SJSA1 (cell line): ENCODE measurements around the gene REV3L. TPM values are rescaled to one million over a fixed set of nuclear protein-coding genes. Genes with fewer than 3 reads are reported as not detected.

ENCODE experiments used
- DNase-seq, 2 experiments: peaks; one replicate each; pipeline ENCODE4 v3.0.0-alpha.2; 2015 to 2020; ENCODE audit warnings: low spot score in 2 of 2, low read depth in 1 of 2
- H3K27ac ChIP-seq: fragments of 250-450 bp; sonication (Bioruptor Pico); 2 replicates; pipeline ENCODE4 v1.5.1; 2020; ENCODE audit warnings: mild to moderate bottlenecking, moderate library complexity
- H3K27me3 ChIP-seq: fragments of 250-450 bp; sonication (Bioruptor Pico); replicated peaks from 2 replicates; pipeline ENCODE4 v1.5.1; 2020; ENCODE audit warnings: mild to moderate bottlenecking, moderate library complexity
- H3K36me3 ChIP-seq: fragments of 250-450 bp; sonication (Bioruptor Pico); 2 replicates; pipeline ENCODE4 v1.5.1; 2020; ENCODE audit warnings: mild to moderate bottlenecking
- H3K4me1 ChIP-seq: fragments of 250-450 bp; sonication (Bioruptor Pico); replicated peaks from 2 replicates; pipeline ENCODE4 v1.6.1; 2021; ENCODE audit warnings: mild to moderate bottlenecking
- H3K4me3 ChIP-seq: fragments of 250-450 bp; sonication (Bioruptor Pico); 2 replicates; pipeline ENCODE4 v1.5.1; 2020; ENCODE audit warnings: mild to moderate bottlenecking
- H3K9me3 ChIP-seq: fragments of 250-450 bp; sonication (Bioruptor Pico); replicated peaks from 2 replicates; pipeline ENCODE4 v1.5.1; 2020; ENCODE audit warnings: mild to moderate bottlenecking
- total RNA-seq: library from RNA; depleted of rRNA; stranded (reverse); fragments of >200 nt; shearing (Covaris generic); gene quantifications from 2 replicates; pipeline ENCODE4 v1.2.3, GENCODE V29; 2014

REV3L gene
- total RNA-seq, 1 experiment from 2014 or later = 54.5 TPM

- no peak for DNase-seq
- no peaks in the 10 kb centered on the region for H3K27me3 ChIP-seq
- no peak overlapping the region for H3K4me3 ChIP-seq
Observed at GRCh38 chr6:111471958-111472357, 11.1 kb downstream of the REV3L start.

GRCh38 chr6:111471533-111471932, 11.5 kb downstream of the REV3L start:
- H3K36me3 ChIP-seq = peaks cover 12% of the 10 kb centered on the region
- no peaks in the 10 kb centered on the region for H3K9me3 ChIP-seq
- H3K27me3 ChIP-seq = no peaks in the 10 kb centered on the region
- H3K4me1 ChIP-seq = peaks cover 34% of the 10 kb centered on the region
- no peak overlapping the region for H3K27ac ChIP-seq
- DNase-seq = no peak
- H3K4me3 ChIP-seq = no peak overlapping the region

More at GRCh38 chr6:111471958-111472357, 11.1 kb downstream of the REV3L start:
- no peaks in the 10 kb centered on the region for H3K9me3 ChIP-seq
- H3K27ac ChIP-seq = no peak overlapping the region
- H3K36me3 ChIP-seq = peaks cover 11% of the 10 kb centered on the region
- peaks cover 32% of the 10 kb centered on the region for H3K4me1 ChIP-seq

- Histone ChIP-seq H3K27ac (no peak overlapping the region), H3K4me1 (peaks cover 34% of the 10 kb centered on the region), H3K36me3 (peaks cover 17% of the 10 kb centered on the region), H3K4me3 (no peak overlapping the region), H3K9me3 (no peaks in the 10 kb centered on the region), H3K27me3 (no peaks in the 10 kb centered on the region)
- DNase-seq = no peak
Observed at GRCh38 chr6:111470991-111471390, 12.0 kb downstream of the REV3L start.

GRCh38 chr6:111469543-111469942, 13.5 kb downstream of the REV3L start:
- H3K4me1 ChIP-seq = peaks cover 34% of the 10 kb centered on the region
- H3K9me3 ChIP-seq = no peaks in the 10 kb centered on the region
- H3K27ac ChIP-seq = peak overlapping the region; percentile 19; the same call in 1 of the 2 replicates

GRCh38 chr6:111468329-111469012, 14.5 kb downstream of the REV3L start:
- DNase-seq = peak; percentile 58 to 72
- peak overlapping the region; percentile 25 for H3K27ac ChIP-seq
- peaks cover 42% of the 10 kb centered on the region for H3K4me1 ChIP-seq
- no peak overlapping the region for H3K4me3 ChIP-seq
- peaks cover 17% of the 10 kb centered on the region for H3K36me3 ChIP-seq
- no peaks in the 10 kb centered on the region for H3K9me3 ChIP-seq
- no peaks in the 10 kb centered on the region for H3K27me3 ChIP-seq

More at GRCh38 chr6:111469543-111469942, 13.5 kb downstream of the REV3L start:
- DNase-seq = no peak
- Histone ChIP-seq H3K4me3 (no peak overlapping the region), H3K36me3 (peaks cover 17% of the 10 kb centered on the region), H3K27me3 (no peaks in the 10 kb centered on the region)

- Histone ChIP-seq H3K27ac (no peak overlapping the region), H3K36me3 (peaks cover 26% of the 10 kb centered on the region), H3K9me3 (no peaks in the 10 kb centered on the region; the same call in 1 of the 2 replicates), H3K4me1 (peaks cover 50% of the 10 kb centered on the region), H3K27me3 (no peaks in the 10 kb centered on the region), H3K4me3 (no peak overlapping the region)
- no peak for DNase-seq
Observed at GRCh38 chr6:111464184-111464583, 18.8 kb downstream of the REV3L start.

GRCh38 chr6:111462770-111463391, 20.1 kb downstream of the REV3L start:
- Histone ChIP-seq H3K4me1 (peaks cover 37% of the 10 kb centered on the region), H3K27me3 (no peaks in the 10 kb centered on the region), H3K36me3 (peaks cover 34% of the 10 kb centered on the region), H3K4me3 (no peak overlapping the region), H3K27ac (no peak overlapping the region), H3K9me3 (no peaks in the 10 kb centered on the region; the same call in 1 of the 2 replicates)
- DNase-seq = no peak

- Histone ChIP-seq H3K27me3 (no peaks in the 10 kb centered on the region), H3K4me3 (no peak overlapping the region), H3K4me1 (peaks cover 27% of the 10 kb centered on the region), H3K9me3 (no peaks in the 10 kb centered on the region; the same call in 1 of the 2 replicates), H3K27ac (no peak overlapping the region; the same call in 1 of the 2 replicates), H3K36me3 (peaks cover 30% of the 10 kb centered on the region)
- DNase-seq = no peak
Observed at GRCh38 chr6:111461860-111462259, 21.2 kb downstream of the REV3L start.

- Histone ChIP-seq H3K9me3 (no peaks in the 10 kb centered on the region; the same call in 1 of the 2 replicates), H3K36me3 (peaks cover 33% of the 10 kb centered on the region), H3K4me1 (peaks cover 21% of the 10 kb centered on the region), H3K4me3 (no peak overlapping the region), H3K27me3 (no peaks in the 10 kb centered on the region), H3K27ac (no peak overlapping the region)
- DNase-seq = no peak
Observed at GRCh38 chr6:111458670-111459232, 24.3 kb downstream of the REV3L start.

- Histone ChIP-seq H3K27ac (no peak overlapping the region), H3K4me1 (peaks cover 13% of the 10 kb centered on the region), H3K4me3 (no peak overlapping the region), H3K9me3 (no peaks in the 10 kb centered on the region; the same call in 1 of the 2 replicates), H3K36me3 (peaks cover 33% of the 10 kb centered on the region), H3K27me3 (no peaks in the 10 kb centered on the region)
- no peak for DNase-seq
Observed at GRCh38 chr6:111456208-111456607, 26.8 kb downstream of the REV3L start.

GRCh38 chr6:111450636-111451035, 32.4 kb downstream of the REV3L start:
- no peak overlapping the region for H3K27ac ChIP-seq
- H3K4me3 ChIP-seq = no peak overlapping the region
- H3K36me3 ChIP-seq = peaks cover 14% of the 10 kb centered on the region
- no peak for DNase-seq
- H3K4me1 ChIP-seq = peaks cover 17% of the 10 kb centered on the region
- no peaks in the 10 kb centered on the region for H3K9me3 ChIP-seq
- no peaks in the 10 kb centered on the region for H3K27me3 ChIP-seq

GRCh38 chr6:111450087-111450486, 32.9 kb downstream of the REV3L start:
- H3K36me3 ChIP-seq = peaks cover 11% of the 10 kb centered on the region
- no peak overlapping the region for H3K4me3 ChIP-seq
- H3K27ac ChIP-seq = no peak overlapping the region
- H3K9me3 ChIP-seq = no peaks in the 10 kb centered on the region
- H3K4me1 ChIP-seq = peaks cover 17% of the 10 kb centered on the region
- no peaks in the 10 kb centered on the region for H3K27me3 ChIP-seq
- DNase-seq = no peak

GRCh38 chr6:111449129-111449528, 33.9 kb downstream of the REV3L start:
- Histone ChIP-seq H3K27me3 (no peaks in the 10 kb centered on the region), H3K4me3 (no peak overlapping the region), H3K27ac (no peak overlapping the region), H3K4me1 (peaks cover 17% of the 10 kb centered on the region), H3K9me3 (no peaks in the 10 kb centered on the region), H3K36me3 (peaks cover 5% of the 10 kb centered on the region; the same call in 1 of the 2 replicates)
- no peak for DNase-seq

- peaks cover 12% of the 10 kb centered on the region for H3K4me1 ChIP-seq
- no peaks in the 10 kb centered on the region for H3K27me3 ChIP-seq
- H3K27ac ChIP-seq = no peak overlapping the region
- no peak for DNase-seq
- H3K4me3 ChIP-seq = no peak overlapping the region
- peaks cover 5% of the 10 kb centered on the region; the same call in 1 of the 2 replicates for H3K36me3 ChIP-seq
- H3K9me3 ChIP-seq = no peaks in the 10 kb centered on the region
Observed at GRCh38 chr6:111447051-111447450, 36.0 kb downstream of the REV3L start.
